CD4-positive, alpha-beta T cell treated with Interleukin-12 subunit alpha and Interleukin-12 subunit beta, for 1 hour (primary cell): ENCODE results near the gene PPP1R14B.

Experiments used
- DNase-seq: peaks from one replicate; pipeline ENCODE4 v3.0.0-alpha.2; 2020

PPP1R14B gene

DNA sequence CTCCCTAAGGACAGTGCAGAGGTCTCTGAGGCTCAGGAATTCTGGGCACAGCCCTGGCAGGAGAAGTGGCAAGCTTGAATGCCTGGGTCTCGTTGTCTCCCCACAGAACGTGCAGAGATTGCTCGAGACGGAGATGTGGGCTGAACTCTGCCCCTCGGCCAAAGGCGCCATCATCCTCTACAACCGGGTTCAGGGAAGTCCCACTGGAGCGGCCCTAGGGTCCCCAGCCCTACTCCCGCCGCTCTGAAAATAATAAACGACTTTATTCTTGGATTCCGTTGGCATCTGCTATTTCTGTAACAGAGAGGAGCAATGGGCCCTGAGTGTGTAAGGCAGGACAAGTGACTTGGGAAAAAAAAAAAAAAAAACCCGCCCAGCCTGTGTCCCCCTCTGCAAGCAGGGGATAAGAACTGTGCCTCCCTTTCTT, 17.0 kb downstream of the PPP1R14B start:
- DNase-seq: no peak

DNA sequence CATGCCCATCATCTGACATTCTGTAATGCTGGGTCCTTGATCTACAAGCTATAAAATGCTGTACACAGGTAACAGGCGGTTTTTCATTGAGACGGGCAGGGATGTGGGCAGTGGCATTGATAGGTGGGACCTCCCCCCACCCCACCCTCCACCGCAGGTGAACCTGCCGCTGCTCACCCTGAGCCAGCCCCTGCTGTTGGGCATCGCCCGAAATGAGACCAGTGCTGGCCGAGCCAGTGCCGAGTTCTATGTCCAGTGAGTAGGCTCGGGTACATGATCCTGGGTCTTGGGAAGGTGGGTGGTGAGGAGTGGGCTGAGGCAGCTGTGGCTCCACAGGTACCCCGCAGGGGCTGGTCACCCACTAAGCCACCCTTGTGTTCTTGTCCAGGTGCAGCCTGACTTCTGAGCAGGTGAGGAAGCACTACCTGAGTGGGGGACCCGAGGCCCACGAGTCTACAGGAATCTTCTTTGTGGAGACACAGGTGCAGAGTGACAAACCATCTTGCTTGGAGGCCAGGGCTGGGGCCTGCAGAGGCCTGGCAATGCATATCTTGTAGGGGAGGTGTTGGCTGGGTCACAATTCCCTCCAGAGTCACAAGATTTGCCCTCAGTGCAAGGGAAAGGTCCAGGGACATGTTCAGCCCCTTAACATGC, 17.5 kb downstream of the PPP1R14B start:
- no peak for DNase-seq

DNA sequence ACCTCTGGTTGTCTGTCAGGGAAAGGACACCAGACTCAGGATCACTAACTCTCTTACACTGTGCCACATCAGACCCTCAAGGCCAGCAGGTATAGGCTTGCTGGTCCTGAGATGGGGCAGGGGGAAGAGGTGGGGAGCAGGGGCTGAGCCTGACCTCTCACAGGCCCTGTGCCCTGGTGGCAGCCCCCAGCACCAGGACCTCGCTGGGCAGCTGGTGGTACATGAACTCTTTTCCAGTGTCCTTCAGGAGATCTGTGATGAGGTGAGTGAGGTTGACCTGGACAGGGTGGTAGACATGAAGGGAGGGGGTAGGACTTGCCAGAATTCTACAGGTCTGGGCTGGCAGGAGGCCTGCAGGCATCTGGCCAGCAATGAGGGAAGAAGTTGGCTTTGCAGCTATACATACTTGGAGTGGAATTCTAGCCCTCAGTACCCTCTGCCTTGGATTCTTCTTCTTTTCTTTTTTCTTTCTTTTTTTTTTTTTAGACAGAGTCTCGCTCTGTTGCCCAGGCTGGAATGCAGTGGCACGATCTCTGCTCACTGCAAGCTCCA, 19.3 kb downstream of the PPP1R14B start:
- DNase-seq: no peak

DNA sequence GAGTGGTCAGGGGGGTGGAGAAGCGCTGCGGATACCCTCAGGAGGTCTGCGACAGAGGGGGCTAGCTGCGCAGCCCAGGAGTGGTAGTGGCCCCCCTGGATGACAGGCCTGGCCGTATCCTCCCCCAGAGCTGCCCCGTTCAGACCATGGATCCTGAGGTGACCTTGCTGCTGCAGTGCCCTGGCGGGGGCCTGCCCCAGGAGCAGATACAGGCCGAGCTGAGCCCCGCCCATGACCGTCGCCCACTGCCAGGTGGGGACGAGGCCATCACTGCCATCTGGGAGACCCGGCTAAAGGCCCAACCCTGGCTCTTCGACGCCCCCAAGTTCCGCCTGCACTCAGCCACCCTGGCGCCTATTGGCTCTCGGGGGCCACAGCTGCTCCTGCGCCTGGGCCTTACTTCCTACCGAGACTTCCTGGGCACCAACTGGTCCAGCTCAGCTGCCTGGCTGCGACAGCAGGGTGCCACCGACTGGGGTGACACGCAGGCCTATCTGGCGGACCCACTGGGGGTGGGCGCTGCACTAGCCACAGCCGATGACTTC, 20.2 kb downstream of the PPP1R14B start:
- DNase-seq: peak; percentile 69

DNA sequence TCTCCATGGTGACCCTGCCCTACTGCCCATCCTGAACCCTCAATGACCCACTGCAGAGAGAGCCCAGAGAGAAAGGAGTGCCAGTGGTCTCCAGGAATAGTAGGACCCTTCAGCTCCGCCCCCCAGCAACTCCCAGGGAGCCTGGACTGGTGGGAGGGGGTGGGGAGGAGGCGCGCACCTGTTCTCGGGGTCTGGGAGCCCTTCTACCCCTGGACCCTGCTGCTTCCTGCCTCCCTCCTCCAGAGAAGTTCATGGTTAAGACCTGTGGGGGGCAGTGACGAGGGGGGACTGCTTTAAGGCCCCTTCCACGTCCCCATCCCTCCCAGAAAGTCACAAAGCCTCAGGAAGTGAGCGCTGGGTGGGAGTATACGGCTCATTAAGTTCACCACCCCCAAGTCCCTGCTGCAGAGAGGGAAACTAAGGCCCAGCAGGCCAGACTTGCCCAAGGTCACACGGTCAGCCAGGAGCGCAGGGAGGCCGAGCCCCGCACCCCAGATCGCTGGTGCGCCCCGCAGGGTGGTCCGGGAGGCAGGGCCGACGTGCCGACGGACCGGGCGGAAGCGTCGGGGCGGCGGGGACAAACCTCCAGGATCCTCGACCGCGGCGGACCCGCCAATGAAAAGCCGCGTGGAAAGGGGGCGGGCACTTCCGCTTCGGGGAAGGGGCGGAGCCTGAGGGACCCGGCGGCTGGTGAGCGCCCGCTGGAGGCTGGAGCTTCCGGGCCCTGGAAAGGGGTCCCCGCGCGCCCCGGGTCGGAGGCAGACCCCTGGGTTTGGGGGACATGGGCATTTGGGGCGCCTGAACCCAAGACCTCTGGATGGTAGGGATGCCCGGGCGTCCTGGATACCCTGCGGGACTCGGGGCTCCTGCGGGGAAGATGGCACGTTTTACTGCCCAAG, 20.9 kb downstream of the PPP1R14B start, which contains the start of the genes NUDT22 and TRPT1:
Gene NUDT22 (plus strand): TSS at position 667 of the 899 bp plus-strand sequence. CDS start 379 bp downstream, outside the sequence.
Gene TRPT1 (minus strand): TSS at position 579 of the 899 bp plus-strand sequence. CDS start 326 bp downstream, at position 253.
- peak; percentile 88 for DNase-seq

DNA sequence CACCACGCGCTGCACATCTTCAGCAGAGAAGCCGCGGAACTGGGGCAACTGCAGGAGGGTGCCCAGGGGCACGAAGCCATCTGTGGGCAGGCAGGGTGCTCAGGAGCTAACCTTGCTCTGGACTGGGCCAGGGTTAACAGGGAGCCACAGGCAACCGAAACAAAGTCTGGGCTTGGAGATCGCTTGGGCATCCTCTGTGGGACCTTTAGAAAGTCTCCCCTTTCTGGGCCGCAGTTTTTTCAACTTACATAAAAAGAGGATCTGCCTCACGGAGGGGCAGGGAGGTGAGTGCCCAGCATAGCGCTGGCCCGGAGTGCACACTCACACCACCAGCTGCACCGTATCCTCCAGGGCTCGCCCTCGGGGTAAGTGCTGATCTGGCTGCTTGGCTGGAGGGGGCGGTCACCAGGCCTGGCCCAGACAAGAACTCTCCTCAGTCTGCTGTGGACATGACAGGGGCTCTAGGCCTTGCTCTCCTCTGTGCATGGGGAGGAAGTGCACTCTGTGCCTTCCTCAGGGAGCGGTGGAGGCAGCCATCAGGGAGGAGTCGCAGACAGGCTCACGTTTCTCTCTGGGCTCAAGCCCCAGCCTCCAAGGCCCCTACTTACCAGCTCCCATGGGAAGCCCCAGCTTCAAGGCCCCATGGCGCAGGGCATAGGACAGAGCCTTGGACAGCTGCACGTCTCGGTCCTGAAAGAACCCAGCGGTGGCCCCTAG, 21.7 kb downstream of the PPP1R14B start:
- no peak for DNase-seq

DNA sequence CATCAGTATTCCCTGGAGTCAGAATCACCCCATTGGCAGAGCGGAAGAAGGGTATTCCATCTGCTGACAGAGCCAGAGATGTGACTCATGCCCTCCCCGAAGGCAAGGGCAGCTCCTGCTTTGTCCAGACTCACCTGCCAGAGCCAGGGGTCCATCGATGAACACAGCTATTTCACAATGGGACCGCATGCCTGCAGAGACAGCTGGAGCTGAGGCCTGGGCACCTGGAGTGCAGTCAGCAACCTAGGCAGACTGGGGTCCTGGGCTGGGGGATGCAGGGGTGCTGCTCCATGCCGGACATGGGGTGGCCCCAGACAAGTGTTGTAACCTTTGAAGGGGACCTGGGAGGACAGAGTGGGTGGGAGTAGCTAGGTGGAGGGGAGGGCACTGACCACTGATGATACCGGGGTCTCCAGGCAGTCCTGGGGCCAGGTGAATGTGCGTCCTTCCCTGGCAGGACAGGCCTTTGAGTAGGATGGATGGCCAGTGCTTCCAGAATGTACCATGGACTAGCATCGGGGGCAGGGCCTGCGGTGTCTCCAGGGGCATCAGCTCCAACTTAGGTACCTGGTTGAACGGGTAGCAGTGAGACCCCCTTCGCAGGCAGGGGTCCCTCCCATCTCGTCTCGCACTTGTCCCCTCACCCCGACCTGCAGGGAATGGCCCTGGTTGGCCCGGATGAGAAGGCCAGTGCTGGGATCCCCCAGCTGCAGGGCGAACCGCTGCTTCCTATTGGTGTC, 22.4 kb downstream of the PPP1R14B start:
- no peak for DNase-seq

DNA sequence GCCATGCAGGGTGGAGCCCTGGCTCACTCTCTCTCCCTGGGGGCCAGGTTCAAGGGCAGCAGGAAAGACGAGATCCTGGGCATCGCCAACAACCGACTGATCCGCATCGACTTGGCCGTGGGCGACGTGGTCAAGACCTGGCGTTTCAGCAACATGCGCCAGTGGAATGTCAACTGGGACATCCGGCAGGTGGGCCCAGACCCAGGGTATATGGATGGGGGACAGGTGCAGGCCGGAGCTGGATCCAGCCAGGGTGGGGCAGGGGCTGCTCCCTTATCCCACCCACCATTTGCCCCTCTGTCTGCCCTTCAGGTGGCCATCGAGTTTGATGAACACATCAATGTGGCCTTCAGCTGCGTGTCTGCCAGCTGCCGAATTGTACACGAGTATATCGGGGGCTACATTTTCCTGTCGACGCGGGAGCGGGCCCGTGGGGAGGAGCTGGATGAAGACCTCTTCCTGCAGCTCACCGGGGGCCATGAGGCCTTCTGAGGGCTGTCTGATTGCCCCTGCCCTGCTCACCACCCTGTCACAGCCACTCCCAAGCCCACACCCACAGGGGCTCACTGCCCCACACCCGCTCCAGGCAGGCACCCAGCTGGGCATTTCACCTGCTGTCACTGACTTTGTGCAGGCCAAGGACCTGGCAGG, 23.6 kb downstream of the PPP1R14B start:
- DNase-seq: no peak

DNA sequence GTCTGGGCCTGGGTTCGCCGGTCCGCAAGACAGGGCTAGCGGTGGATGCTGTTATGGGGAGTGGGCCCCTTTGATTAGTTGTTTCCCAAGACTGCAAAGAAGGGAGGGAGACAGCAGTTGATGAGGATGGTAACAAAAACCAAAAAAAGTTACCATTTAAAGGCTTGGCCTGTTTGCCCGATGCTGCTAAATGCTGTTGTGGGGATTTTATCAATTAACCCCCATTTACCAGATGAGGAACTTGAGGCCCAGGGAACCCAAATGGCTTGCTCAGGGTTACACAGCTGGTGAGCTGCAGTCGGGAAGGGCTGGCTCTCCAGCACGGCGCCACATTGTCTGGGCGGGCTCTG, 24.1 kb downstream of the PPP1R14B start:
- no peak for DNase-seq

DNA sequence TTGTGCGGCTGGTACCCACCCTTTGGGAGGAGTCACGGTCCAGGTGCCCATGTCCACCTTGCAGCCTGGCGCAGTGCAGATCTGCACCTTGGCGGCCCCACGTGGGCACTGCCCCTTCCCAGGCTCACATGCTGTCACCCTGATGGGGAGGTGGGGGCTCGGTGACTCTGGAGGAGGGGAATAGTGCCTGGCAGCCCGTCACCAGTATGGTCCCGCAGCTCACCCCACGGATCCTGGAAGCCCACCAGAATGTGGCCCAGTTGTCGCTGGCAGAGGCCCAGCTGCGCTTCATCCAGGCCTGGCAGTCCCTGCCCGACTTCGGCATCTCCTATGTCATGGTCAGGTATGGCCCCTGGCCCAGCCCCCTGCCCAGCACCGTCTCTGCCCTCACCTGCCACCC, 25.9 kb downstream of the PPP1R14B start:
- no peak for DNase-seq

DNA sequence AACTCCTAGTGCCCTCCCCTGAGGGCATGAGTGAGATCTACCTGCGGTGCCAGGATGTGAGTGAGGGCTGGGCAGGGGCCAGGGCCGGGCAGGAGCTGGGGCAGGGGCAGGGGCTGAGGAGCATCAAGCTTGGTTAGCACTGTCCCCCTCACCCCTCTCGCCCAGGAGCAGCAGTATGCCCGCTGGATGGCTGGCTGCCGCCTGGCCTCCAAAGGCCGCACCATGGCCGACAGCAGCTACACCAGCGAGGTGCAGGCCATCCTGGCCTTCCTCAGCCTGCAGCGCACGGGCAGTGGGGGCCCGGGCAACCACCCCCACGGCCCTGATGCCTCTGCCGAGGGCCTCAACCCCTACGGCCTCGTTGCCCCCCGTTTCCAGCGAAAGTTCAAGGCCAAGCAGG, 26.5 kb downstream of the PPP1R14B start:
- no peak for DNase-seq

DNA sequence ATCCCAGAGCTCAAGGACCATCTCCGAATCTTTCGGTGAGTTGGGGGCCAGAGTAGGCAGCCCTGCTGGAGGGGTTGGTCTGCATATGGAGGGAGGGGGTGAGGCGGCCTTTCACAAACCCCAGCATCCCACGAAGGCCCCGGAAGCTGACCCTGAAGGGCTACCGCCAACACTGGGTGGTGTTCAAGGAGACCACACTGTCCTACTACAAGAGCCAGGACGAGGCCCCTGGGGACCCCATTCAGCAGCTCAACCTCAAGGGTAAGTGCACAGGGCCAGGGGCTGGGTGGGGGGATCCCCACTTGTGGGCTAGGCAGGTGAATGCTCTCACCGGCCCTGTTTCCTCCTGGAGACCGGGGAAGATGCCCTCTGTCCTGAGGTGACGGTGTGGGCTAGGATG, 27.0 kb downstream of the PPP1R14B start:
- no peak for DNase-seq

DNA sequence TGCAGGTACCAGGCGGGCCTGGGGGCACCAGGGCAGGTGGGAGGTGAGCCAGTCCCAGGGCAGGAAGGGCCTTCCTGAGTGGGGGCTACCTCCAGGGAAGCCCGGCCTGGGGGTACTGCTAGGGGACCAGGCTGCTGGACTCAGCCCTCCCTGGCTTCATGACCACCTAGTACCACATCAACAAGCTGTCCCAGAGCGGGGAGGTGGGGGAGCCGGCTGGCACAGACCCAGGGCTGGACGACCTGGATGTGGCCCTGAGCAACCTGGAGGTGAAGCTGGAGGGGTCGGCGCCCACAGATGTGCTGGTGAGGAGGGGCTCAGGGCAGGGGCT, 27.4 kb downstream of the PPP1R14B start:
- DNase-seq: no peak

DNA sequence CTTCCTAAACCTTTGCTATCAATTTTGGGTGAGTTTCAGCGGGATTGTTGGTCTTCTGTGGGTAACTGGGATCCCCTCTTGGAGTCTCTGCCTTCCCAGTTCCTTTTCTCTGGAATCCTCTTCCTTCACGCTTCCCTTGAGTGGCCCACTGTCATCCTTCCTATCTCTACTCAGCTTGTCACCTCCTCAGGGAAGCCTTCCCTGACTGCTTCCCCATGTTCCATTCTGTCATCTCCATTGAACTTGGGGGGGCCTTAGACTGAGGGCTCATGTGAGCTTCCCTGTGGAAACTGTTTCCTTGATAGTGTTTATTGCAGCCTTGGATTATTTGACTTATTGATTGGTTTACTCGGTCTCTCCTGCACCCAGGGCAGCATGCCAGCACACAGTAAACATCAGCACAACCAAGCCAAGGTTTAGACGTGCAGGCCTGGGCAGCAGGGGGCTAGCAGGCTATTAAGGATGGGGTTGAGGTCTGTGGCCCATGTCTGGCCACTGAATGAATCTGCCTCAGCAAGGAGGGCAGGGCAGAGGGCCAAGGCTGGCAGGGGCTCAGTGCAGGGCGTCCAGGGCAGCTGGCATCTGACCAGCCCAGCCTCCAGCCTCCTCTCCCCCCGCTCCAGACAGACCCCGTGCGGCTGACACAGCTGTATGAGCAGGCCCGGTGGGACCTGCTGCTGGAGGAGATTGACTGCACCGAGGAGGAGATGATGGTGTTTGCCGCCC, 28.0 kb downstream of the PPP1R14B start:
- no peak for DNase-seq

DNA sequence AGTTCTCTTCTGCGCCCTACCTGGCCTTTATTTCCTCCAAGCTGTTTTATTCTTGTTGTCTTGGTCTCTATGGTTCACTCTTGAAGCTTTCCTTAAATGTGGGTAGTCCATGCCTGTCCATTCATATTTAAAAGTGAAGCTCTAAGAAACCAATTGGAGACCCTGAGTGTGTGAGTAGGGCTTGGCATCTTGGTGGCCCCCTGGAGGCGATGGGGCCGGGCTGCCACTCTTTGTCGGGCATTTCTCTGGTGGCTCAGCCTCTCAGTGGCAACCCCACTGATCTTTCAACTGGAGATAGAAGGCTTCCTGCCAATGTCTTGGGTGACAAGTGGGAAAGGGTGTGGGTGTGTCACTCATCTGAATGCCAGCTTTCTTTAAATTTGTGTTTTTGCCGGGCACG, 29.9 kb downstream of the PPP1R14B start:
- no peak for DNase-seq

DNA sequence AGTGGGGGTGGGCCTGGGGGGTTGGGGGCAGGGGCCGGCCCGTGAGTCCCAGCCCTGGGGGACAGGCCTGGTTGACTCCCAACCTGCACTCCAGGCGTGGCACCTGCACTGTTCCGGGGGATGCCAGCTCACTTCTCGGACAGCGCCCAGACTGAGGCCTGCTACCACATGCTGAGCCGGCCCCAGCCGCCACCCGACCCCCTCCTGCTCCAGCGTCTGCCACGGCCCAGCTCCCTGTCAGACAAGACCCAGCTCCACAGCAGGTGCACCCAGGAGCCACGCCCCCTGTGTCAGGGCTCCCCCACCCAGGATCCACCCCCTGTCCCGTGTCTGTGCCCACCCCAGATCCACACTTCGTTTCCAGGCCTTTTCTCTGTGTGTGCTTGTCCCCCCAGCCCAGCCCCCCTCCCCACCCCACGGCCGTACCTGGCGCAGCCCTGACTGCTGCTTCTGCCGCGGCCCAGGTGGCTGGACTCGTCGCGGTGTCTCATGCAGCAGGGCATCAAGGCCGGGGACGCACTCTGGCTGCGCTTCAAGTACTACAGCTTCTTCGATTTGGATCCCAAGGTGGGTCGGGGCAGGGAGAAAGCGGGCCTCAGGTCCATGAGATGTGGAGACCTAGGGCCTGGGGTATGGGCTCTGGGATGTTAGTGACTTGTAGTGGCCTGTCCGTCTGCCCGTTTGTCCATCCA, 35.4 kb downstream of the PPP1R14B start:
- DNase-seq: no peak

DNA sequence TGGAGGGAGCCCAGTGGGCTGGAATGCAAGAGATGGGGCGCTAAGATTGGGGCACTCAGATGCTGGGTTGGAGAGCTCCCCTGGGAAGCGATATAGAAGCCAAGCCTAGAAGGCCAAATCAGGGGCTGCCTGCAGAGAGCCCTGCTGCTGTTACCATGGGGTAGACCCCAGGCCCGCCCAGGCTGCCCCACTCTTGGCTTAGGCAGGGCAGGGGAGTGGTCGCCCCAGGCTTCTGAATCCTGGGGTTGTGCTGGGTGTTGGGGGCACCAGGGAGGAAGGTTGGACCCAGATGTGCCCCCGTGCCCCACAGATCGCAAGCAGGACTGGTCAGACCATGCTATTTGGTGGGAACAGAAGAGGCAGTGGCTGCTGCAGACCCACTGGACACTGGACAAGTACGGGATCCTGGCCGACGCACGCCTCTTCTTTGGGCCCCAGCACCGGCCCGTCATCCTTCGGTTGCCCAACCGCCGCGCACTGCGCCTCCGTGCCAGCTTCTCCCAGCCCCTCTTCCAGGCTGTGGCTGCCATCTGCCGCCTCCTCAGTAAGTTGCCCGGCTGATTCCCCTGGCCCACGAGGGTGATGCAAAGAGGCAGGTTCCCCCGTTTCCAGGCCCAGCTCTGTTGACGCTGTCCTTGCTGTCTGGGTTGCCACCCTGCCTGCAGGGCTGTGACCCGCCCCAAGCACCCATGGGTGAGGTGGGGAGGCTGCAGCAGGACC, 36.3 kb downstream of the PPP1R14B start:
- no peak for DNase-seq

DNA sequence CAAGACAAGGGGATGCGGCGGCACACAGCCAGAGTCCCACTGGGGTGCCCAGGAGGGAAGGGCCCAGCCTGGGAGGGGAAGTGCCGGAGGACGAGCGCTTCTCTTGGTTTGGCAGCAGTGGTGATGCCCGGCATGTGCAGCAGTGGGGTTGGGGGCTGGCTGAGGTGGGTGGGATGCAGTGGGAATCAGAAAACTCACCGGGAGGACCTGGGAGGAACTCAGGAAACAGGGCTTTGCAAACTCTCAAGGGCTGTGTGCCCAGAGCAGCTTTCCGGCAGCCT, 37.2 kb downstream of the PPP1R14B start:
- DNase-seq: no peak

DNA sequence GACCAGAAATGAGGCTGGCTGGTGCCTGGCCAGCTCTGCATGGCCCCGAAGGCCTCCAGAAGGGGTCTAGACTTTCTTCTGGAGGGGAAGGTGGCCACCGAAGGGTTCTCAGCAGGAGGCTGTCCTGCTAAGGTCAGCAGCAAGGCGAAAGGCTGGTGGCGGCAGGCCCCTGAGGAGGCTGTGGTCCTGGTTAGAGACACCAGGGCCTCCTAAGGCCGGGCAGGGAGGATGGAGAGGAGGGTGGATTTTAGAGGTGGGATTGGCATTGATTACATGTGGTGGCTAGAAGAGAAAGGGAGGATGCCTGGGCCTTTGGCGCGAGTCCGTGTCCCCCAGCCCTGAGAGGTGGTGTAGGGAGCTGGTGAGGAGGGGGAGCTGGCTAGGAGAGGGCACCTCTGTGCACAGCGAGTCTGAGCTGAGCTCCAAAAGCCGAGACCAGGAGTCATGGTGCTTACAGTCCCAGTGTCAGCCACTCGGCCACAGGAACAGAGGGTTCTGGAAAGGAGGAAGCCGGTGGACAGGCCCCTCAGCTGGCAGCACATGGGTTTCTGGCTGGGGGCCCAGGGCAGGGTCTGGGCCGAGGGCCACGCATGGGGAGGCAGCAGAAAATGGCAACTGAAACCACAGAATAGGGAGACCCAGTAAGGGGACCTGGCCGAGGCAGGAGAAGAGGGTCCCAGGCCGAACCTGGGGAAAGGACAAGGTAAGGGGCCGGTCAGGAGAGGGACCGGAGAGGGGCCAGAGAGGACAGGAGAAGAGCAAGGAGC, 37.8 kb downstream of the PPP1R14B start:
- no peak for DNase-seq
